ENCODE data around the gene PEG3.

PEG3 gene

GRCh38 chr19:56838909-56839651 is 1.4 kb downstream of the PEG3 start:
- no peak for DNase-seq

GRCh38 chr19:56838024-56838908 is 2.3 kb downstream of the PEG3 start:
- no peak for DNase-seq

GRCh38 chr19:56837492-56838023 is 3.0 kb downstream of the PEG3 start:
- DNase-seq: no peak

GRCh38 chr19:56837004-56837403 is 3.5 kb downstream of the PEG3 start:
- no peak for DNase-seq

- no peak for DNase-seq
Measured at GRCh38 chr19:56836059-56836458, 4.5 kb downstream of the PEG3 start.

- no peak for DNase-seq
Measured at GRCh38 chr19:56835401-56835800, 5.1 kb downstream of the PEG3 start.

GRCh38 chr19:56834564-56835375 is 5.8 kb downstream of the PEG3 start:
- DNase-seq: no peak

GRCh38 chr19:56832352-56832928 is 8.1 kb downstream of the PEG3 start:
- DNase-seq: no peak

- DNase-seq: no peak
Measured at GRCh38 chr19:56831255-56831654, 9.3 kb downstream of the PEG3 start.

- DNase-seq: no peak
Measured at GRCh38 chr19:56829596-56829995, 10.9 kb downstream of the PEG3 start.

GRCh38 chr19:56827708-56828107 is 12.8 kb downstream of the PEG3 start:
- DNase-seq: no peak

GRCh38 chr19:56823956-56824355 is 16.6 kb downstream of the PEG3 start:
- DNase-seq: no peak

GRCh38 chr19:56823417-56823816 is 17.1 kb downstream of the PEG3 start:
- DNase-seq: no peak

- DNase-seq: no peak
Measured at GRCh38 chr19:56822755-56823154, 17.8 kb downstream of the PEG3 start.

GRCh38 chr19:56821675-56822074 is 18.9 kb downstream of the PEG3 start:
- DNase-seq: no peak

GRCh38 chr19:56821209-56821608 is 19.3 kb downstream of the PEG3 start:
- no peak for DNase-seq

- no peak for DNase-seq
Measured at GRCh38 chr19:56819166-56819565, 21.4 kb downstream of the PEG3 start.

GRCh38 chr19:56814656-56815055 is 25.9 kb downstream of the PEG3 start:
- DNase-seq: no peak

GRCh38 chr19:56813531-56813930 is 27.0 kb downstream of the PEG3 start:
- no peak for DNase-seq

GRCh38 chr19:56811480-56811879 is 29.0 kb downstream of the PEG3 start:
- no peak for DNase-seq

GRCh38 chr19:56810260-56810659 is 30.3 kb downstream of the PEG3 start:
- no peak for DNase-seq

GRCh38 chr19:56808717-56809392 is 31.7 kb downstream of the PEG3 start:
- no peak for DNase-seq
